SJSA1 (cell line): ENCODE measurements around the gene ST3GAL2. TPM values are rescaled to one million over a fixed set of nuclear protein-coding genes. Genes with fewer than 3 reads are reported as not detected.

Experiments used
- DNase-seq, 2 experiments: peaks; one replicate each; pipeline ENCODE4 v3.0.0-alpha.2; 2015 to 2020; ENCODE audit warnings: low spot score in 2 of 2, low read depth in 1 of 2
- H3K27ac ChIP-seq: fragments of 250-450 bp; sonication (Bioruptor Pico); 2 replicates; pipeline ENCODE4 v1.5.1; 2020; ENCODE audit warnings: mild to moderate bottlenecking, moderate library complexity
- H3K27me3 ChIP-seq: fragments of 250-450 bp; sonication (Bioruptor Pico); replicated peaks from 2 replicates; pipeline ENCODE4 v1.5.1; 2020; ENCODE audit warnings: mild to moderate bottlenecking, moderate library complexity
- H3K36me3 ChIP-seq: fragments of 250-450 bp; sonication (Bioruptor Pico); 2 replicates; pipeline ENCODE4 v1.5.1; 2020; ENCODE audit warnings: mild to moderate bottlenecking
- H3K4me1 ChIP-seq: fragments of 250-450 bp; sonication (Bioruptor Pico); replicated peaks from 2 replicates; pipeline ENCODE4 v1.6.1; 2021; ENCODE audit warnings: mild to moderate bottlenecking
- H3K4me3 ChIP-seq: fragments of 250-450 bp; sonication (Bioruptor Pico); 2 replicates; pipeline ENCODE4 v1.5.1; 2020; ENCODE audit warnings: mild to moderate bottlenecking
- H3K9me3 ChIP-seq: fragments of 250-450 bp; sonication (Bioruptor Pico); replicated peaks from 2 replicates; pipeline ENCODE4 v1.5.1; 2020; ENCODE audit warnings: mild to moderate bottlenecking
- total RNA-seq: library from RNA; depleted of rRNA; stranded (reverse); fragments of >200 nt; shearing (Covaris generic); gene quantifications from 2 replicates; pipeline ENCODE4 v1.2.3, GENCODE V29; 2014

Gene ST3GAL2
- total RNA-seq, 1 experiment from 2014 or later = 43.8 TPM

GRCh38 chr16:70437582-70438557 is 1.0 kb downstream of the ST3GAL2 start:
- peaks cover 13% of the 10 kb centered on the region for H3K36me3 ChIP-seq
- no peaks in the 10 kb centered on the region for H3K27me3 ChIP-seq
- H3K9me3 ChIP-seq = no peaks in the 10 kb centered on the region
- peak; percentile 40 to 60 for DNase-seq
- H3K4me3 ChIP-seq = peak overlapping the region; percentile 82
- H3K4me1 ChIP-seq = peaks cover 45% of the 10 kb centered on the region
- peak overlapping the region; percentile 17; the same call in 1 of the 2 replicates for H3K27ac ChIP-seq

- no peaks in the 10 kb centered on the region for H3K9me3 ChIP-seq
- peaks cover 13% of the 10 kb centered on the region for H3K36me3 ChIP-seq
- no peak overlapping the region; the same call in 1 of the 2 replicates for H3K27ac ChIP-seq
- DNase-seq = peak; percentile 89
- H3K27me3 ChIP-seq = no peaks in the 10 kb centered on the region
- peaks cover 45% of the 10 kb centered on the region for H3K4me1 ChIP-seq
- peak overlapping the region; percentile 82 for H3K4me3 ChIP-seq
Observed at GRCh38 chr16:70437017-70437581, 1.8 kb downstream of the ST3GAL2 start.

DNA sequence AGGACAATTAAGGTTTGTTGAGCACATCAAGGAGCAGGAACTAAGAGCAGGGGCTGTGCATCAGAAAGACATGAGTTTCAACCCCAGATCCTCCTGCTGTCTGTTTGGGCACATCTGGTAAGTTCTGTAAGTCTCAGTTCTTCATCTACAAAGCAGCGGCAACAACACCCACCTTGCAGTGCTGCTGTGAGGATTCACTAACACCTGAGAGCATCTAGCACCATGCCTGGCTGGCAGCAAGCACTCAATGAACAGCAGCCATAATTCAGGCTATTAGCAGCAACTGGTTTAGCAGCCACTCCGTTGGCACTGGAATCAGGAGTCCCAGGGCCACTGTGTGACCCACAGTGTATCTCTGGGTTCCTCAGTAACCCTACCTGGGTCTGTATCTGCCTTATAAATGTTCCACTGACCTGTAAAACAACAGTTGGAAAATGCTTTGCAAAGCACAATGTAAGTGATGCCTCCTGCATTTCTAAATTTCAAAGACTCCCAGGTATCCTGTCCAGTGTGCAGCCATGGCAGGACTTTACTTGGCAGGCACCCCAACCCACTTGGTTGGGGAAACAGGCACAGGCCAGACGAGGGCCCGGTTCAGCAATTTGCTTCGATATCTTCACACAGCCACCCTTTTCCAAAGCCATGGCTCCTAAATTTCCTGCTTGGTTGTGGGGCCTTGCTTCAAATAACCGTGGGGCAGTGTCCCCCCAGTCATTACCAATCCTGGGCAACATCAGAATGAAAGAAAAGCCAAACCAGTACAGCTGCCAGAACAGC is 4.2 kb downstream of the ST3GAL2 start:
- DNase-seq = no peak
- Histone ChIP-seq H3K36me3 (peaks cover 16% of the 10 kb centered on the region), H3K9me3 (no peaks in the 10 kb centered on the region), H3K4me3 (no peak overlapping the region), H3K27me3 (no peaks in the 10 kb centered on the region), H3K4me1 (peaks cover 60% of the 10 kb centered on the region), H3K27ac (no peak overlapping the region)

- H3K27ac ChIP-seq = no peak overlapping the region
- H3K9me3 ChIP-seq = no peaks in the 10 kb centered on the region
- H3K27me3 ChIP-seq = no peaks in the 10 kb centered on the region
- H3K4me3 ChIP-seq = no peak overlapping the region
- peaks cover 64% of the 10 kb centered on the region for H3K4me1 ChIP-seq
- peaks cover 16% of the 10 kb centered on the region for H3K36me3 ChIP-seq
- no peak for DNase-seq
Observed at GRCh38 chr16:70433458-70434103, 5.3 kb downstream of the ST3GAL2 start.

DNA sequence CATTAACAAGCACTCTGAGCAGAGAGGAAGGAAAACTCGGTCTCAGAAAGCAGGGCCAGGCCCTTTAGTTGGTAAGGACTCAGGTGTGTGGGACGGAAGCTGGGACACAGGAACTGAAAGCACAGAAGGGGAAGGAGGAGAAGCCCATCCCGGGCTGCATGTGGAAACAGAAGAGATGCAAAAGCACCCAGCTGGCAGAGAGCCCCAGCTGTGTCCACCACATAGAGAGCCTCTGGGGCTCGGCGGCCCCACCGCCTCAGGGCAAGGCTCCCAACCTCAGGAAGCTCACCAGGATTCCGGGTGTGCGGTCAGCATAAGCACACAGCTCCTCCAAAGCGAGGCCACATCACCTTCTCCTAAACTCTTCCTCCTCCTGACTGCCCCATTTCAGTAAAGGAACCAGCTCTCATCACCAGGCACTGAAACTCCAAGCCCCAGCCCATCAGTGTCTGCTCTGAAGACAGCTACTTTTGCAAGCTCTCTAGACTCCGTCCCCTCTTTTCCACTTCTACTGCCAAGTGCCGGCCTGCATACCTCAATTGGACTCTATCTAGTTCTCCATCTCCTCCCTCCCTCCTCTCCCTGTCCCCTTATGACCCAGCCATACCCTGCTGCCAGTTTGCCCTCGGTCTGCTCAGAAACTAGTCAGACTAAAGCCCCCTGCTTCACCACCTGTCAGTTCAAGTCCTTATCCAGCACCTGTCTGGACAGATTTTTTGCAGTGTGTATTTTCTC is 6.0 kb downstream of the ST3GAL2 start:
- DNase-seq = no peak
- Histone ChIP-seq H3K4me1 (peaks cover 66% of the 10 kb centered on the region), H3K4me3 (no peak overlapping the region), H3K27ac (no peak overlapping the region), H3K36me3 (peaks cover 16% of the 10 kb centered on the region), H3K27me3 (no peaks in the 10 kb centered on the region), H3K9me3 (no peaks in the 10 kb centered on the region)

DNA sequence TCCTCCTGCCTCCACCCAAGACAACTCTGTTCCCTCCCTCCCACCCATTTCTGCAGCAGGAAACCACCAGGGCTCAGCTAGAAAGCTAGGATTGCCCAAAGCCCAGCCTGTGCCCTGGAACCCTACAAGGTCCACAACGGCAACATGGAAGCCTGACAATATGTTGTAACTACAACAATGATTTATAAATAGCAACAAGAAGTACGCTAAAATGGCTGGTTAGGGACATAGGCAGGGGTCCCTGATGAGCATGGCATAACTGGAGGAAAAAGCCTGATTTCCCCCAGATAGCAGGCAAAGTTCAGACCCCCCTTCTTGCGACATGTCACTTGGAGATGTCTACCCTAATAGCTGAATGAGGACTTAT is 6.6 kb downstream of the ST3GAL2 start:
- no peak for DNase-seq
- no peak overlapping the region for H3K27ac ChIP-seq

DNA sequence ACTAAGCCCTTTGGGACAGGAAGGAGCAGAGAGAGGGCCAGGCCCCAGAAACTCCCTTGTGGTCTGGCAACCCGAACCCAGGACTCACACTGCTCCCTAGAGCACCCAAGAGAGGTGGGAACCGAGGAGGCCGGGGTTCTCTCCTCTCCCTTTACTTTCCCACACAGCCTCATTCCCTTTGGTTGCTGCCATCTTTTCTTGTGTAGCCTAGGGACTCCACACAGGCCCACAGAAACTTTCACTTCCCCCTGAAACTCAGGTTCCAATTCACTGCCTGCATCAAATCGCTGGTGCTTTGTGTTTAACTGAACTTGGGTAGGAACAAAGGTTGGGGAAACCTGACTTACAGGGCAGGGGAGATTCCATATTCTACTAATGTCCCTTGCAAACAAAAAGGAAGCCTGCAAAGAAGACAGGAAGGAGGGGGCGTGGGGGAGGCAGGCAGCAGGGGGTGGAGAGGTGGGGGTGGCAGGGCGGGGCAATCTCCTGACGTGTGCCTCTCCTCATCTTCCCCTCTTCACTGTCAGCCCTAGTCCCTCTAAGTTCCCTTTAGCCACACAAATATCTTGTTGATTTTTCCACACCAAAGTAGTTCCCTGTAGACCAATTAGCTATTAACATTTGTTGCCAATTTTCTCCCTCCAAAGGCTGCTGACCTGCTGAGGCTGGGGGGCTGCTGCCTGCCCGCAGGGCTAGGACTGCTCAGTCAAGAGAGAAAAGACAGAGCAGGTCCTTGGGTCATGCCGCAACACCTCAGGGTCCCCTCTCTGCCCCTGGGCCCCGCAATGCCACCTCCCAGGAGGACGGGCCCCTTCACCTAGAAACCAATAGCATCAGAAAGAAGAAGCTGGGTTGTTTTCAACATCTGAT is 8.0 kb downstream of the ST3GAL2 start:
- peaks cover 16% of the 10 kb centered on the region for H3K36me3 ChIP-seq
- 0 out of 2 replicates have a peak overlapping the region, but pooled peaks have one; percentile 10 for H3K27ac ChIP-seq
- H3K4me1 ChIP-seq = peaks cover 55% of the 10 kb centered on the region
- DNase-seq = peak in 1 of 2 experiments; percentile 10
- no peaks in the 10 kb centered on the region for H3K27me3 ChIP-seq
- no peaks in the 10 kb centered on the region for H3K9me3 ChIP-seq
- no peak overlapping the region for H3K4me3 ChIP-seq

More for the DNA sequence above, 6.6 kb downstream of the ST3GAL2 start:
- Histone ChIP-seq H3K27me3 (no peaks in the 10 kb centered on the region), H3K9me3 (no peaks in the 10 kb centered on the region), H3K4me1 (peaks cover 66% of the 10 kb centered on the region), H3K4me3 (no peak overlapping the region), H3K36me3 (peaks cover 16% of the 10 kb centered on the region)

GRCh38 chr16:70429888-70430666 is 8.8 kb downstream of the ST3GAL2 start:
- no peak for DNase-seq
- Histone ChIP-seq H3K36me3 (peaks cover 14% of the 10 kb centered on the region), H3K9me3 (no peaks in the 10 kb centered on the region), H3K4me3 (no peak overlapping the region), H3K27ac (0 out of 2 replicates have a peak overlapping the region, but pooled peaks have one; percentile 10), H3K4me1 (peaks cover 53% of the 10 kb centered on the region), H3K27me3 (no peaks in the 10 kb centered on the region)

DNA sequence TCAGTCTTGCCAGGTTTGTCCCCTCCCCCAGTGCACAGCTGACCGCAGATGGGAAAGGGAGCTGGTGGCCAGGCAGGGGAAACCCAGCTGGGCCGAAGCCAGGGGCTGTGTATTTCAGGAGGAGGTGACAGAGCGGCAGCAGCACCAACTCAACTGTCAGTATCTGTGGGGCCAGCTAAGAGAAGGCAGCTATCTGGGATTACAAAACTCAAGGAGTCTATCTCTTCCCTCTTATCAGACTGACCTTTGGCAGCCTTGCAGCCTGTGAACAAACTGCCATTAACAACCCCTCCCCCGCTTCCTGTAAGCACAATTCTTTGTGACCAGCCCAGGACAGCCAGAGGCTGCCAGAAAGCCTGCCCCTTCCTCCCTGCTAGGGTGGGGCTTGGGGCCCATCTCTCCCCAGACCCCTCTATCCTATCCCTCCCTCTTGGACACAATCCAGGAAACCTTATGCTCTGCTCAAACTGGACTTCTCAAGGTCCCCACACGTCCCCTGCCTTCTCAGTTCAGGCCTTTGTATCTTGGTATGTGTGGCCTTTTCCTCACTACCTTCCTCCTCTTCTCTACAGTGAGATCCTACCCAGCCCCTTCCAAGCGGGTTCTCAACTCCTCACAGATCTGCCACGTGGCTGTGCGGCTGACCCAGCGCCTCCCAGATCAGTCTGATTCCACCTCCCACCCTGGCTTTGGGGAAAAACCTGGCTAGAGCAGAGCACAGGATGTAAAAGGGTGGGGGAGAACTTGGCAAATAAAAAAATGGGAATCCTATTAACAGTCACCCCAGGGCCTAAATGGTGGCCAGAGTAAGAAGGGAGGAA is 10.5 kb downstream of the ST3GAL2 start:
- Histone ChIP-seq H3K36me3 (peaks cover 8% of the 10 kb centered on the region), H3K27ac (peak overlapping the region; percentile 86), H3K9me3 (no peaks in the 10 kb centered on the region), H3K4me1 (peaks cover 45% of the 10 kb centered on the region), H3K4me3 (no peak overlapping the region), H3K27me3 (no peaks in the 10 kb centered on the region)
- DNase-seq = peak; percentile 98

- peak overlapping the region; percentile 86 for H3K27ac ChIP-seq
- no peak overlapping the region for H3K4me3 ChIP-seq
Observed at GRCh38 chr16:70427786-70428177, 11.1 kb downstream of the ST3GAL2 start.

GRCh38 chr16:70422543-70422942 is 16.4 kb downstream of the ST3GAL2 start:
- H3K27me3 ChIP-seq = no peaks in the 10 kb centered on the region
- no peak overlapping the region for H3K4me3 ChIP-seq
- peaks cover 6% of the 10 kb centered on the region for H3K4me1 ChIP-seq
- H3K27ac ChIP-seq = no peak overlapping the region
- no peak for DNase-seq
- peaks cover 18% of the 10 kb centered on the region for H3K36me3 ChIP-seq
- H3K9me3 ChIP-seq = no peaks in the 10 kb centered on the region

More at GRCh38 chr16:70427786-70428177, 11.1 kb downstream of the ST3GAL2 start:
- H3K27me3 ChIP-seq = no peaks in the 10 kb centered on the region
- H3K4me1 ChIP-seq = peaks cover 41% of the 10 kb centered on the region
- H3K36me3 ChIP-seq = peaks cover 10% of the 10 kb centered on the region
- no peaks in the 10 kb centered on the region for H3K9me3 ChIP-seq
- no peak for DNase-seq
